CD4-positive, alpha-beta T cell treated with Interleukin-2 at 100 ng/mL for 4 hours (primary cell): ENCODE results near the gene SIRT6.
"Not testable (repeated sequence)": the region's sequence is repeated elsewhere in the genome, so short reads cannot be mapped to it uniquely, and the experiment has no call there.

ENCODE experiments used
- DNase-seq: peaks from one replicate; pipeline ENCODE4 v3.0.0-alpha.2; 2020; ENCODE audit warnings: low spot score

Gene SIRT6

DNA sequence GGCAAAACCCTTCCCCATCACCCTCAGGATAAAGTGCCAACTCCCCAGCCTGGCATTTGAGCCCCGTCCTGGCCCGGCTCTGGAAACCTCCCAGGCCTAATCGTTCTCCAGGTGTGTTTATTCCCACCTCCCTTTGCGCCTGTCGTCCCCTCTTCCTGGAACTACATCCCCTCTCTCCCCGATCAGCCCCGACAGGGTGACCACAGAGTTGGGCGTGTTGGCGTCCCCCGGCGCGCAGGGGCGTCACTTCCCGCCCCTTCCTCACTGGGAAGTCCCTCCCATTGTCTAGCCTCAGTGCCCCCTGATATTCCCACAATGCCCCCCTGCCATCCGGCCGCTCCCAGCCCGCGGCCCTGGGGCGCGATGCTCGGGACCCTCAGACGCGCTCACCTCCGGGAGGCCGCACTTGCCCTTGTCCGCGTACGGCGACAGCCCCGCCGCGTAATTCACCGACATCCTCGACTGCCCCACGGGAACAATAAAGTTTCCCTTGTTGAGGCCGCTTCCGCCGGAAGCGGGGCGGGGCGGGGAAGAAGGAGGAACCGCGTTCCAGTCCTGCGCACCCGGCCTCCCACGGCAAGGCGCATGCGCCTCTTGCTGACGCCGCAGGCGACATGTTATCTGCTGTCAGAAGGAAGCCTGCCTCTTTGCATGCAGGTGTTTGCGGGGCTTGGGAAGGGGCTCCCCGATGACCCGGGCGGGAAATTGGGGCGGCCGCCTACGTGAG, at the start of gene SIRT6, which contains the start of gene ANKRD24:
SIRT6 (minus strand) TSS at position 480 of the 727 bp plus-strand sequence; CDS start at position 456, 24 bp downstream.
ANKRD24 (plus strand) TSS at position 606 of the 727 bp plus-strand sequence. CDS start 3,737 bp downstream, outside the sequence.
- DNase-seq: peak; percentile 97

DNA sequence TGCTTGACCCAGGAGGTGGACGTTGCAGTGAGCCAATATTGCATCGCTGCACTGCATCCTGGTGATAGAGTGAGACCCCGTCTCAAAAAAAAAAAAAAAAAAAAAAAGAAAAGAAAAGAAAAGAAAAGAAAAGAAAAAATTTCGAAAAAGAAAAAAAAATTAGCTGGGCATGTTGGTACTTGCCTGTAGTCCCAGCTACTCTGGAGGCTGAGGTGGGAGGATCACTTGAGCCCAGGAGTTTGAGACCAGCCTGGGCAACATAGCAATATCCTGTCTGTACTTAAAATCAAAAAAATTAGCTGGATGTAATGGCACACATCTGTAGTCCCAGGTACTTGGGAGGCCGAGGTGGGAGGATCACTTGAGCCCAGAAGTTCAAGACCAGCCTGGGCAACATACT, 49.8 kb upstream of the SIRT6 start:
- not testable (repeated sequence) for DNase-seq

DNA sequence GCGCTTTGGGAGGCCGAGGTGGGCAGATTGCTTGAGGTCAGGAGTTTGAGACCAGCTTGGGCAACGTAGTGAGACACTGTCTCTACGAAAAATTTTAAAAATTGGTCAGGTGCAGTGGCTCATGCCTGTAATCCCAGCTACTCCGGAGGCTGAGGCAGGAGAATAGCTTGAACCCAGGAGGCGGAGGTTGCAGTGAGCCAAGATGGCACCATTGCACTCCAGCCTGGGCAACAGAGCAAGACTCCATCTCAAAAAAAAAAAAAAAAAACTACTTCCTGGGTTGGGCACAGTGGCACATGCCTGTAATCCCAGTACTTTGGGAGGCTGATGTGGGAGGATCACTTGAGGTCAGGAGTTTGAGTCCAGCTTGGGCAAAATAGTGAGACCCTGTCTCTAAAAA, 49.2 kb upstream of the SIRT6 start:
- DNase-seq: not testable (repeated sequence)

DNA sequence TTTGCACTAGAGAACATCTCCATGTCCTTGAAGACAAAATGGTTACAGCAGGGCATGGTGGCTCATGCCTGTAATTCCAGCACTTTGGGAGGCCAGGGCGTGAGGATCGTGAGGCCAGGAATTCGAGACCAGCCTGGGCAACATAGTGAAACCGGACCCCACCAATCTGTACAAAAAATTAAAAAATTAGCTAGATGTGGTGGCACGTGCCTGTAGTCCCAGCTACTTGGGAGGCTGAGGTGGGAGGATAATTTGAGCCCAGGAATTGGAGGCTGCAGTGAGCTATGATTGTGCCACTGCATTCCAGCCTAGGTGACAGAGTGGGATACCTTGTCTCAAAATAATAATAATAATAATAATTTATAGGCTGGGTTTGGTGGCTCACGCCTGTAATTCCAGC, 47.9 kb upstream of the SIRT6 start:
- DNase-seq: not testable (repeated sequence)

DNA sequence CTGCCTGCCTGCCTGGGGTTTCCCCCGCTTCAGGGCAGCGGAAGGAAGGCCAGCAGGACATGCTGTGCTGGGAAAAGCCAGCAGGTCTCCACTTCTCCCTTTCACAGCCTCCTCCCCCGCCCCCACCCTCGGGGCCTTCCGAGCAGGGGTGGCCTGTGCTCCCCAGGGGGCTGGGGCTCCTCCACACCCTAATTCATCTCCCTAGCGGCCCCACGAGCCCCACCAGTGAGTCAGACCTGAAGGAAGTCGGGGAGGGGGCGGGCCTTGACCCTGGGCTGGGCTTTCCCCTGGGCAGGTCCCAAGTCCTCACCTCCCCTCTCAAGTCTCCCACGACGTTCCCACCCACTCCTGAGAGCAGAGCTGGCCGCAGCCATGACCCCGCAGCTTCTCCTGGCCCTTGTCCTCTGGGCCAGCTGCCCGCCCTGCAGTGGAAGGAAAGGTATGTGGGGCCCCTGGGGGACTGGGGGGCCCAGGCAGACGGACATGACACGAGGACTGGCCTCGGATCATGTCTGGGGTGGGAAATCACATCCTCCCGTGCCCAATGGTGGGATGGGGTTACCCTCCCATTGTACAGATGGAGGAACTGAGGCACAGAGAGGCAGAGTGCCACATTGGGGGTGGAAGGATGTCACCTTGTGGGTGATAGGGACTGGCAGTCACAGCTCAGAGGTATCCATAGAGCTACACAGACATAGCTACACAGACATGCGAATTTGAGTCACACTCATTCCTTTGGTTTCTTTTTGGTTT, 47.0 kb upstream of the SIRT6 start, which contains the start of gene EBI3:
EBI3 (plus strand) TSS at position 345 of the 753 bp plus-strand sequence; CDS start at position 373, 28 bp downstream.
- DNase-seq: no peak

DNA sequence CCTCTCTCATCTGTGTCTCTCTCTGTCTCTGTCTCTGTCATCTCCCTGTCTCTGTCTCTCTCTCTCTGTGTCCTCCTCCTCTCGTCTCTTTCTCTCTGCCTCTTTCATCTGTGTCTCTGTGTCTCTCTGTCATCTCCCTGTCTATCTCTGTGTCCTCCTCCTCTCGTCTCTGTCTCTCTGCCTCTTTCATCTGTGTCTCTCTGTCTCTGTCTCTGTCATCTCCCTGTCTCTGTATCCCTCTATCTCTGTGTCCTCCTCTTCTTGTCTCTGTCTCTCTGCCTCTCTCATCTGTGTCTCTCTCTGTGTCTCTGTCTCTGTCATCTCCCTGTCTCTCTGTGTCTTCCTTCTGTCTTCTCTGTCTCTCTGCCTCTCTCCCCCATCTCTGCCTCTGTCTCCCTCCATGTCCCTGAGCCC, 46.4 kb upstream of the SIRT6 start:
- no peak for DNase-seq

DNA sequence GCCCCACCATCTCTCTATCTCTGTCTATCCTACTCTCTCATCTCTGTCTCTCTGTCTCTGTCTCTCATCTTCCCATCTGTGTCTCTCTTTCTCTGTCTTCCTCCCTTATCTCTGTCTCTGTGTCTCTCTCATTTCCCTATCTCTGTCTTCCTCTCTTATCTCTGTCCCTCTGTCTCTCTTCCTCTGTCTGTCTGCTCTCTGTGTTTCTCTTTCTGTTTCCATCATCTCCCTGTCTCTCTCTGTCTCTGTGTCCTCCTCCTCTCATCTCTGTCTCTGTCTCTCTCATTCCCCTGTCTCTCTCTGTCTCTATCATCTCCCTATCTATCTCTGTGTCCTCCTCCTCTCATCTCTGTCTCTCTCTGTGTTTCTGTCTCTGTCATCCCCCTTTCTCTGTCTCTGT, 45.4 kb upstream of the SIRT6 start:
- no peak for DNase-seq

DNA sequence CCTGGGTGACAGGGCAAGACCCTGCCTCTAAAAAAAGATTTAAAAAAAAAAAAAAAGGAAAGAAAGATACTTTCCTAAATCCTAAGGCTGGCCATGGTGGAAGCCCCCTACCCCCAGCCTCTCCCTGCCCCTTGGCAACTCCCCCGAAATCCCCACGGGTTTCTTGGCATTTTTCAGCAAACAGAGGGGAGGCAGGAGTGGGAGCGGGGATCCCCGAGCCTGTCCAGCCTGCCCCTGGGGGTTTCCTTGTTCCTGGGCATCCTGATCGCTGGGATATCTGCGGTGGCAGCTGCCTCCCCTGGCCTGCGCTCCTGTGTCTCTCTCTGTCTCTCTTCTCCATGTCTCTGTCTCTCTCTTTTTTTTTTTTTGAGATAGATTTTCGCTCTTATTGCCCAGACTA, 43.5 kb upstream of the SIRT6 start:
- no peak for DNase-seq

DNA sequence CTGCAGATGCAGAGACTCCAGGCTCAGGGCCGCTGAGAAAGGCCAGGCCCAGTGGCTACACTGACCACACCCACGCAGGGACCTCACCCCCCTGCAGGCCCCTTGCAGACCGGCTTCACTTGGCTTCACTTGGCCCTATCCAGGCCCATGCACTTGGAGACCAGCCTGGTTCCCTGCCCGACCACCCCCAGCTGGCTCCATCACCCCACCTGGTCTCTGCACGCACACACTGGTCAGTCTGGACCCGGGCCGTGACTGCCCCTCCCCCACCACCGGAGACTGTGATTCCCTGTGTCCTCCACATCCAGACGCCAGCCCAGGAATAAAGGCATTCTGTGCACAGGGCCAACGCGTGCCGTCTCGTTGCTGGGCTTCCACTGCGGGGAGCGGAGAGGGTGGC, 42.1 kb upstream of the SIRT6 start:
- no peak for DNase-seq

DNA sequence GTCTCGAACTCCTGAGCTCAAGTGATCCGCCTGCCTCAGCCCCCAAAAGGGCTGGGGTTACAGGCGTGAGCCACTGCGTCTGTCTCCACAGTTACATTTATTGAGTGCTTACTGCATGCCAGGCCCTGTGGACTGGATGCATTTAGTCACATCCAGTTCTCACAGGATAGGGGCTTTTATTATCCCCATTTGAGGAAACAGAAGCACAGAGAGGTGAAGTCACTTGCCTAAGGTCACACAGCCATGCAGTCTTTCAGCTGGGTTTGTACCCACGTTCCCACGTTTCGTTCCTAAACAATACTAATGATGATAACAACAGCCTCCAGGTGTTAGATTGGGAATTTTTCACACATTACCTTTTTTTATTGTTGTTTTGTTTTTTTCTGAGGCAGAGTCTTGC, 37.8 kb upstream of the SIRT6 start:
- no peak for DNase-seq

DNA sequence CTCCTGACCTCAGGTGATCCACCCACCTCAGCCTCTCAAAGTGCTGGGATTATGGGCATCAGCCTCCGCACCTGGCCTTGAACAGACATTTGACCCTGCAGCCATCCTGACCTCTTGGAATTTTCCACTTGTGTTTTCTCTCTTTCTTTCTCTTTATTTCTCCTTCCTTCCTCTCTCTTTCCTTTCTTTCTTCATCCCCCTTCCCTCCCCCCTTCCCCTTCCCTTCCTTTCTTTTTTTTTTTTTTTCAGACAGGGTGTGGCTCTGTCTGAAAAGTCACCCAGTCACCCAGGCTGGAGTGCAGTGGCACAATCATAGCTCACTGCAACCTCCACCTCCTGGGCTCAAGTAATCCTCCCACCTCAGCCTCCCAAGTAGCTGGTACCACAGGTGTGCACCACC, 36.2 kb upstream of the SIRT6 start:
- DNase-seq: not testable (repeated sequence)

DNA sequence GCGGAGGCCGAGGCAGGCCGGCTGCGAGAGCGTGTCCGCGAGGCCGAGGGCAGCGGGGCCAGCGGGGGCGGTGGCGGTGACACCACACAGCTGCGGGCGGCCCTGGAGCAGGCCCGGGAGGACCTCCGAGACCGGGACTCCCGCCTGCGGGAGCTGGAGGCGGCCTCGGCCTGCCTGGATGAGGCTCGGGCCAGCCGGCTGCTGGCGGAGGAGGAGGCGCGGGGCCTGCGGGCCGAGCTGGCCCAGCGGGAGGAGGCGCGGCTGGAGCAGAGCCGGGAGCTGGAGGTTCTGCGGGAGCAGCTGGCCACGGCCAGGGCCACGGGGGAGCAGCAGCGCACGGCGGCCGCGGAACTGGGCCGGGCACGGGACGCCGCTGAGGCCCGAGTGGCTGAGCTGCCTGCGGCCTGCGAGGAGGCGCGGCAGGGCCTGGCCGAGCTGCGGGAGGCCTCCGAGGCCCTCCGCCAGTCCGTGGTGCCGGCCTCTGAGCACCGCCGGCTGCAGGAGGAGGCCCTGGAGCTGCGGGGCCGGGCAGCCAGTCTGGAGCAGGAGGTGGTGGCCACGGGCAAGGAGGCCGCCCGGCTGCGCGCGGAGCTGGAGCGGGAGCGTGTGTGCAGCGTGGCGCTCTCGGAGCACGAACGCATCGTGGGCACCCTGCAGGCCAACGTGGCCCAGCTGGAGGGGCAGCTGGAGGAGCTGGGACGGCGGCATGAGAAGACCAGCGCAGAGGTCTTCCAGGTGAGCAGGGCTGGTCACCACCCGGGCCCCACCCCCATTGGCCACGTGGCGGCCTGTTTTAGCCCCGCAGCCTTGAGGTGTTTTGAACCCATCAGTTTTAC, 35.3 kb upstream of the SIRT6 start:
- no peak for DNase-seq

DNA sequence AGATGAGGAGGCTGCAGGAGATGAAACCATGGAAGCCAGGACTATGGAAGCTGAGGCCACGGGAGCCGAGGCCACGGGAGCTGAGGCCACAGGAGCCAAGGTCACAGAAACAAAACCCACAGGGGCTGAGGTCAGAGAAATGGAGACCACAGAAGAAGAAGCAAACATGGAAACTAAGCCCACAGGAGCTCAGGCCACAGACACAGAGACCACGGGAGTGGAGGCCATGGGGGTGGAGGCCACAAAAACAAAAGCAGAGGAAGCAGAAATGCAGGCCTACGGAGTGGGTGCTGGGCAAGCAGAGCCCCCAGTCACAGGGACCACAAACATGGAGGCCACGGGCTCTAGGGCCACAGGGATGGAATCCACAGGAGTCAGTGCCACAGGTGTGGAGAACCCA, 34.5 kb upstream of the SIRT6 start:
- no peak for DNase-seq

DNA sequence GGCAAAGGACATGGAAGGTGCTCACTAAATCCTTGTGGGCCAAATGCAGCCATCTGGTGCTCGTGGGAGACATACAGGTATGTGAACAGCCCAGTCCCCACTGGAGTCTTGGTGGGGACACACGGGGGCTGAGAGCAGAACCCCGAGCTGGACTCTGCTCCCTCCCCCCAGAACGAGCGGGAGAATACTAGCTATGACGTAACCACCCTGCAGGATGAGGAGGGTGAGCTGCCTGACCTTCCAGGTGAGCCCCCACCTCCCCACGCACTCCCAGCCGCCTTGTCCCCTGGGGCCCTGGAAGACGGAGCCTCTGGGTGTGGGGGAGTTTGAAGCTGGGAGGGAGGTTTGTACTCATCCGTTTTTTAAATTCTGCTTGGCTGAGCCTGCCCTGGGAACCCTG, 33.4 kb upstream of the SIRT6 start:
- DNase-seq: no peak

DNA sequence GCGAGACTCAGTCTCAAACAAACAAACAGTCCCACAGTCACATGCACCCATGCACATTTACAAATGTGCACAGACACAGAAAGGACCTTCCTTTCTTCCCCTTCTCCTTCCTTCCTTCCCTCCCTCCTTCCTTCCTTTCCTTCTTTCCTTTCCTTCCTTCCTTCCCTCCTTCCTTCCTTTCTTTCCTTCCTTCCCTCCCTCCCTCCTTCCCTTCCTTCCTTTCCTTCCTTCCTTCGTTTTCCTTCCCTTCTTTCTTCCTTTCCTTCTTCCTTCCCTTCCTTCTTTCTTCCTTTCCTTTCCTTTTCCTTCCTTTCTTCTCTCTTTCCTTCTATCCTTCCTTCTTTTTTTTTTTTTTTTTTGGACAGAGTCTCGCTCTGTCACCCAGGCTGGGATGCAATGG, 30.8 kb upstream of the SIRT6 start:
- DNase-seq: no peak

DNA sequence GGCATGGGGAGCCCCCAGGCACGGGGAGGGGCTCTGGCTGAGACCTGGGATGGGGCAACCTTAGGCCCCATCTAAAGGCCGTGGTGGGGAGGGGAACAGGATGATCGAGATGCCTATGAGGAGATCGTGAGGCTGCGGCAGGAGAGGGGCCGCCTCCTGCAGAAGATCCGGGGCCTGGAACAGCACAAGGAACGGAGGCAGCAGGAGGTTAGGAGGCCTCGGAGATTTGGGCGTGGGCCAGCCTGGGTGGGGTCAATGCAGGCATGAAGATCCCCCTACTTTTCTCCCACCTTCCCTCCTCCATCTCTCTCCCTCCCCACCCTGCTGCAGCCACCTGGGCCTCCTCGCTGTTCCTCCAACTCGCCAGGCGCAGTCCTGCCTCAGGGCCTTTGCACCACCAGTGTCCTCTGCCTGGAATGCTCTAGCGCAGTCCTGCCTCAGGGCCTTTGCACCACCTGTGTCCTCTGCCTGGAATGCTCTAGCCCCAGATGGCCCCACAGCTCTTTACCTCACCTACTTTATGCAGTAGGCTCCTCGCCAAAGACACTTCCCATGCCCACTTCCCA, 27.9 kb upstream of the SIRT6 start:
- no peak for DNase-seq

DNA sequence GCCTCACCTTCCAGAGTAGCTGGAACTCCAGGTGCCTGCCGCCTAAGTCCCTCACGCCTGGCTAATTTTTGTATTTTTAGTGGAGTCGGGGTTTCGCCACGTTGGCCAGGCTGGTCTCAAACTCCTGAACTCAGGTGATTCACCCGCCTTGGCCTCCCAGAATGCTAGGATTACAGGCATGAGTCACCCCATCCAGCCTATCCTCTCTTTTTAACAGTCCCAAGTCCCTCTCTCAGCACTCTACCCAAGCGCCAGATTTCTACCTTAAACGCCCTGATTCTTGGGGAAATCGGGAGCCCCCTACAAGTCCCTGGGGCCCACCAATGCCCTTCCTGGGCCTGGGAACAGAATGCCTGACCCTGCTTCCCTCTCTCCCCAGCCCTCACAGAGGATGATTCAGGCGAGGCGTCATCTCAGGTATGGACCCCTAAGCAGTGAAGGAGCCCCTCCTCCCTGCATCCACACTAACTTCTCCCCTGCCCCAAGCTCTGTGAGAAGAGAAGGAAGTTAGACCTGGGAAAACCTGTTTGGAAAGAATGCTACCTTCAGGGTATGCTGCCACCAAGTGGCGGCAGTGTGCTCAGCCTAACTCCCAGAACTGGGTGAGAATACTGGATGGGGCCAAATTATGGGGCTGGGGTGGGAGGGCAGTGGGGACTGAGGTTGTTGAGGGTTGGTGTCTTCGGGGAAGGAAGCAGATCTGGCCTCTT, 26.2 kb upstream of the SIRT6 start:
- no peak for DNase-seq

DNA sequence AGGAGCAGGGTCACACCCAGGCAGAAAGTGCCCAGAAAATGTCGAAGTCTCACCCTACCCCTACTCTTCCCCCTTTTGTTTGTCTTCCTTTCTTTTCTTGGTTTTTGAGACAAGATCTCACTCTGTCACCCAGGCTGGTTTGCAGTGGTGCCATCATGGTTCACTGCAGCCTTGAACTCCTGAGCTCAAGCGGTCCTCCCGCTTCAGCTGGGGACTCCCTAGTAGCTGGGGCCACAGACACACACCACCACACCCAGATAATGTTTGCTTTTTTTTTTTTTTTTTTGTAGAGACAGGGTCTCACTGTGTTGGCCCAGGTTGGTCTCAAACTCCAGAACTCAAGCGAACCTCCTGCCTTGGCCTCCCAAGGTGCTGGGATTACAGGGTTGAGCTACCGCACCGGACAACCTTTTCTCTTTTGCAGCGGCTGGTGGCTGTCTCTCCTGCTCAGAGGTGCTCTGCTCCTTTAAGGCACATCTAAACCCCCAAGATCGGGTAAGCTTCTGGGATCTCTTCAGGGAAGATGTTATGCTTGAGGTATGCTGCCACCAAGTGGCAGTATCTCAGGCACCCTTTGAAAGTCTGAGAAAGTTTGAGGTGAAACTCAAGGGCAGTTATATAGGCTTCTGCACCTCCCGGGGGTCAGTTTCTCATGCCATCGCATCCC, 24.6 kb upstream of the SIRT6 start:
- DNase-seq: no peak

DNA sequence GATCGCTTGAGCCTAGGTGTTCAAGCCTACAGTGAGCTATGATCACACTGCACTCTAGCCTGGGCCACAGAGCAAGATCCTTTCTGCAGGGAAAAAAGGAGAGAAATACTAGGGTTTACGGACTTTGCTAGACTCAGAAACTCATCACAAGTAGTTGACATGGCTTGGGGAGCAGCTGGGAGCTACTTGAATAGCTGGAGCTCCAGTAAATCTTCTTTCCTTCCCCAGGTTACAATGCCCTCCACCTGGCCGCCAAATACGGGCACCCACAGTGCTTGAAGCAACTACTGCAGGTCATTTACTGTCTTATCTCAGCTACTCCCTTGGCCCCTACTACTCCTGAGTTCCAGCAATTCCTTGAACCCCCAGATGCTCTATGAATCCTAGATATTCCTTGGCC, 19.4 kb upstream of the SIRT6 start:
- DNase-seq: no peak

DNA sequence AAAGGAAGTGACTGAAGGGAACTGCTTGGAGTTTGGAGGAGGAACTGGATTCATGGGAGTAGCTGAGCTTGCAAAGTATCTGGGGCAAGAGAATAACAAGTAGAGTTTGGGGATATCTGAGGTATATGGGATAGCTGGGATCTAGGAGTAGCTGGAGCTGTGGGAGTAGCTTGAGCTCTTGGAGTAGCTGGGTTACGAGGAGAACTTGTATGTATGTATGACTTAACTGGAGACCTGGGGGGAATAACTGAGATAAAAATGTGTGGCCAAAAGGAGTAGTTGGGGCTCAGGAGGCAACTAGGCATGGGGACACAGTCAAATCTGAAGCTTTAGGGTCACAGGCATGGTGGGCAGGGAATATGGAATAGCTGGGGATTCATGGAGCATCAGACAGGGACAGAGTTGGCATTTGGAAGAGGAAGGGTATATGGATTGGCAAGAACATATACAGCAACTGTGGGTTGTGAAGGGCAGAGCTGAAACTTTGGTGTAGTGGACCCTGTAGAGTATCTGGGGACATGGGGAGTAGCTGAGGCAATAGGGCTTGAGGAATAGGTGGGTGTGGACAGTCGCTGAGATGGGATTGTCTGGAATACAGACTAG, 18.7 kb upstream of the SIRT6 start:
- DNase-seq: no peak
